Measurements from ENCODE around the gene CDX2.
"Not testable (repeated sequence)": the region's sequence is repeated elsewhere in the genome, so short reads cannot be mapped to it uniquely, and the experiment has no call there.

CDX2 gene, protein sequence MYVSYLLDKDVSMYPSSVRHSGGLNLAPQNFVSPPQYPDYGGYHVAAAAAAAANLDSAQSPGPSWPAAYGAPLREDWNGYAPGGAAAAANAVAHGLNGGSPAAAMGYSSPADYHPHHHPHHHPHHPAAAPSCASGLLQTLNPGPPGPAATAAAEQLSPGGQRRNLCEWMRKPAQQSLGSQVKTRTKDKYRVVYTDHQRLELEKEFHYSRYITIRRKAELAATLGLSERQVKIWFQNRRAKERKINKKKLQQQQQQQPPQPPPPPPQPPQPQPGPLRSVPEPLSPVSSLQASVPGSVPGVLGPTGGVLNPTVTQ

DNA sequence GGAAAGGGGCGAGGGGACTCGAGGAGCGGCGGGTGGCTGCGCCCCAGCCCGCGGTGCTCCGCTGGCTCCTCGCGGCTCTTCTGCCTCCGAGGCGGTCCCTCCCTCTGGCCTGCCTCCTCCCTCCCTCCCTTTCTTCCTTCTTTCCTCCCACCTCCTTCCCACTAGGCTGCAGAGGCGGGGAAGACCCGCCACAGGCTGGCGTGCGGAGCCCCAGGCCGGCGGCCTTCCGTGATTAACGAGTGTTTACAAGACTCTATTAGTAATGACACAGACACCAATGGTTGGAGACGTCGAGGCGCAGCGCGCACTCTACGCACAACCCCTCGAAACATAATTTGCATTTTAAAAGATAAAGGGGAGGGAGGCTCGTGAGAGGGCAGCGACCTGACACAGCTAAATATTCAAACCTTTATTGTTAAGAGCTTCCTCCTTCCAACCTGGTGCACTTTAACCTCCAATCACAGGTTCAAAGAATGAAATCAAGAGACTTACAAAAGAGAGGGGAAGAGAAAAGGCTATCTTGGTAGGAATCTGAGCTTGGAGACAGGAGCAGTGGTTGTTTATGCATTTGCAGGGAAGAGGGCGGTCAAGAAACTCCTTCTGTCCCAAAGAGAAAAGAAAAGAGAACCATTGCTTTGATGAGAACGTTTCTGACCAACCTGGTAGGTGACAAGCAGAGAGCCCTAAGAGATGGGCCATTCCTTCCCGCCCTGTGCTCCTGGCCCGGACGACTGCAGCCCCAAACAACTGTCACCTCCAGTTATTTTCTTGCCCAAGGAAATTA lies at the start of gene CDX2:
Gene CDX2 (minus strand): TSS at position 234 of the 784 bp plus-strand sequence. CDS start 309 bp downstream, outside the sequence.
- peak; percentile 29 to 61 (median 50) for DNase-seq

DNA sequence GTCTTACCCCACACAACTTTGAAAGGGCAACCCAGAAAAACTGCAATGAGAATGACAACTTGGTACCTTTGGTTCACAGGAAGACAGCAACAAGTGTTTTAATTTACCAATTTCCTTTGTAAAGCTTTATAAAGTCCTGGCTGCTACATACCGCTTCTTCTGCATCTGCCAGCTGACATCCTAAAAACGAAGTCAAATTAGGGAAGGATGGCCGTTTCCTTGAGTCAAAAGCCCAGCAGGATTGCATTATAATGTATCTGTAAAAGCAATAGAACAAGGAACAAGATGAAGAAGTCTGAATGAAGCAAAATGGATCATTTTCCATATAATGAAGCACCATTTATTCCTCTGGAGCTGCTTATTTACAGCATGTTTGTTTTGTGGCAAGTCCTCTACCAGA lies 45.2 kb upstream of the CDX2 start:
- DNase-seq, result no peak

DNA sequence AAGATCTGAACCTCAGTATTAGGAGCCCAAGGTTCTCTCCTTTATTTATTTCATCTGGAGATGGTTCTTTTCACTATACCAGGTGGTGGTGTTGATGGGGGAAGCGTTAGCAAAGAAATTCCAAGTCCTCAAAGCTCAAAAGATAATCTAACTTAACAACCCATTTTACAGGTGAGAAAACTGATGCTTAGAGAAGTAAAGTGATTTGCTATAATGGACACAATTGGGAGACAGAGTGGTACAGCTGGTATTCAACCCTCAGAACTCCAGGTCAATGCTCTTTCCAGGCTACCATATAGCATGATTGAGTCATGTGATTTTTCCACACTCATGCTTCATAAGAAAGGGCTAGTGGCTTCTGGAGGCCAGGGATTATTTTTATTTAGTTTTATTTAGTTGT lies 44.4 kb upstream of the CDX2 start:
- DNase-seq, result no peak

DNA sequence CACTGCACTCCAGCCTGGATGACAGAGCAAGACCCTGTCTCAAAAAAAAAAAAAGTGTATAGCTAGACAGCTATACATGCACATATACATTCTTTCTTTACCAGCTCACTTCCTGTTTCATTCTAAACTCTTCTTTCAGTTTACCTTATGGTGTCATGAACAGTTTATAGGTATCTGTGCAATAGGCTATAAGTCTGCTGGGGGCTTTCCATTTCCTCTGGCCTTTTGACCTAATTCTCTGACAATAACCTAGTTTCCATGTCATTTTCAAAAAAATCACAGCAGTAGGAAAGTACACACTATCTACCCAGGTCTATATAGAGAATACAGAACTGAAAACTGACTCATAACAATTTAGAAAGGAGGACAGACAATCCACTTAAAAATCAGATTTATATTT lies 43.8 kb upstream of the CDX2 start:
- DNase-seq, result peak; percentile 42 to 58 (median 42)

DNA sequence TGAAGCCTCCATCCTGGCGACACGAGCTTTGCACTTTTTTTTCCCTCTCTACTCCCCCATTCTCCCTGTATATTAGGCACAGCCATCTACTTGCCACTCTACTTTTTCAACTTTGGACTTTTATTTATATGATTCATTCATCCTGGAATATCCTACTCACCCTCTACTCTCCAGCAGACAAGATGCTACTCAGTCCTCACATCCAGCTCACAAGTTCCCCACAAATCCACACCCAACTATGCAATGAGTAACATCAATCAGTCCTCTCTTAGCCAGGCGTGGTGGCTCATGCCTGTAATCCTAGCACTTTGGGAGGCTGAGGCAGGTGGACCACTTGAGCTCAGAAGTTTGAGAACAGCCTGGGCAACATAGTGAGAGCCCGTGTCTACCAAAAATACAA lies 43.3 kb upstream of the CDX2 start:
- DNase-seq, result no peak

DNA sequence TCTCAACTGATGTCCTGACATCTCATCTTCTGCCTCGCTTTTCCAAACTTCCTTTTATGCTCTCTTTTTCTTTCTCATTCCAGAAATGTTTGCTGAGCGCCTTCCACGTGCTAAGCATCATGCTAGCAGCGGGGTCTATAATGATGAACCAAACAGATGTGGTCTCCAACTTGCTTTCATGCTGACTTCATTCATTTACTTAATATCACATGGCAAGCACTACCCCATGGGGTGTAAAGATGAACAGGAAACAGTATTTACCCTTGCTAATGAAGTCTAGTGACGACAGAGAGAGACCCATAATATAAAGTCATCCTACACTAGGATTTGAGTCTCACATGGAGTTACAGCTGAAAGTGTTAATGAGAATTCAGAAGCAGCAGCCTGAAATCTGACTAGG lies 40.9 kb upstream of the CDX2 start:
- DNase-seq, result no peak

DNA sequence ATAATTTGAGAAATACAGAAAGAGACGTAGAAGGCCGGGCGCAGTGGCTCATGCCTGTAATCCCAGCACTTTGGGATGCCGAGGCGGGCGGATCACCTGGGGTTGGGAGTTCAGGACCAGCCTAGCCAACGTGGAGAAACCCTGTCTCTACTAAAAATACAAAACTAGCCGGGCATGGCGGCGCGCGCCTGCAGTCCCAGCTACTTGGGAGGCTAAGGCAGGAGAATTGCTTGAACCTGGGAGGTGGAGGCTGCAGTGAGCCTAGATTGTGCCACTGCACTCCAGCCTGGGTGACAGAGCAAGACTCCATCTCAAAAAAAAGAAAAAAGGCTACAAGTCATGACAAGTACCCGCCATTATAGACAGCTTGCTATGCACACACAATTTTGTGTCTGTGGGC lies 35.9 kb upstream of the CDX2 start:
- not testable (repeated sequence) for DNase-seq

DNA sequence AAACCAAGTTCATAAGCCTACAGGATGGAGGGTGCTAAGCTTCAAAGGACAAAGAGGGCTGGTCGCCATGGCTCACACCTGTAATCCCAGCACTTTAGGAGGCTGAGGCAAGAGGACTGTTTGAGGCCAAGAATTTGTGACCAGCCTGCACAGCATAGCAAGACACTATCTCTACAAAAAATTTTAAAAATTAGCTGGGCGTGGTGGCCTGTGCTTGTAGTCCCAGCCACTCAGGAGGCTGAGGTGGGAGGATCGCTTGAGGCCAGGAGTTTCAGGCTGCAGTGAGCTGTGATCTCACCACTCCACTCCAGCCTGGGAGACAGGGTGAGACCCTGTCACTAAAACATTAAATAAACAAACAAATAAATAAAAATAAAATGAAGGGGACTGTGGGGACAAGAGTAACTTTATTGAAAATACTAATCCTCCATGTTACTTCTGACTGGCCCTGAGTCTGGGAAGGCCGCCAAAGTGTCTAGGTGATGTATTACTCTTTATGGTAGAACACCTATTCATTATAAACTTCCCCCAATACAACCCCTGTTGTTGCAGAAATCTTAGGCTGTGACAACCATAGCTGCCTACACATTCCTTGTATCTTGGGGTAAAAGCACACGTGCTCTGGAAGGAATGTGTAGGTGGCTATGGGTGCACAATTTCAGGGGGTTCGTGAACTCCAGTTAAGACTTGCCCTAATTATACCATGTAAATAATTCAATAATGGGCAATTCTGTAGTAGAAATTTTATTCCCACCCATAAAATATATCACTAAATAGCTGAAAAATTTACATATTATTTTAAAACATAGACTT lies 34.0 kb upstream of the CDX2 start:
- DNase-seq, result no peak

DNA sequence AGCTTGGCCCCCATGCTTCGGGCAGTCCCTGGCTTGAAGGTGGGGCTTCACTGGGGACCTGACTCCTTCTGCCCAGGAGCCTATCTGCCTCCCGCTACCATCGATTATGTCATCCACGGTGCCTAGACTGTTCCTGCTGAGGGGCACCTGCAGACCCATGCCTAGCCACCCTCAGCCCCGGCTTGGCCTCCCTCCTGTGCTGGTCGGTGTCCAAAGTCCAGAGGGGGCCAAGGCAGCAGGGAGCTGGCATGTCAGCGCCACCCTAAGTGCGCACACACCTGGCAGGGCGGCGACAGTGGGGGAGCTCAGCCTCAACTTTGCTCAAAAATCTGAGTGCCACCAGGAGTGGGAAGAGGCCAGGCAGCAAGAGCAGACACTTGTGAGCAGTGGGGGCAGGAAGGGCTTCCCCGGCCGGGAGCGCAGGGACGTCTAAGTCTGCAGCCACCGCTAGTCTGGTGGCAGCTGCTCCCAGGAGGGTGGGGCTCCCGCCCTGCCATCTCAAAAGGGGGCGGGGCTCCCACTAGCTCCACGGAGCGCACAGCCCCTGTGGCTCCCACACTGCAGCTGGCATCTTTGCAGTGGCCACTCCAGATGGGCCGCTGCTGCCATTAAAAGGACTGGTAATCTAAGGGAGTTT lies 32.8 kb upstream of the CDX2 start:
- DNase-seq, result no peak

DNA sequence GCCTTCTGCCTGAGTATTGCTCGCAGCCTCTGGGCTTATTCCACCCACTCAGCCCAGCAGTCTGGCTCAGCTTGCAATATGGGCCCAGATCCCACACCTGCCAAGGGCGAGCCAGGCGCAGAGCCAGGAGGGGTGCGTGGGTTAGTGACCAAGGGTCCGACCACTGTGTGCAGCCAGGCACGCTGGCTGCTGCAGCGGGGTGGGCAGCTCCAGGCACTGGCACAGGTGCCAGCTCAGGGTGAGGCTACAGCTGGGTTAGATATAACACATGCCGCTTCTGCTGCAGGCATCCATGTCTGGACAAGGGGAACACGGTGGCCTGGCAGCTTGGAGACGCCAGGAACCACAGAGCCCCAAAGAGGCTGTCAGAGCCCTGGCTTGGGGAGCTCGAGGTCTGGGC lies 31.9 kb upstream of the CDX2 start:
- DNase-seq, result no peak

DNA sequence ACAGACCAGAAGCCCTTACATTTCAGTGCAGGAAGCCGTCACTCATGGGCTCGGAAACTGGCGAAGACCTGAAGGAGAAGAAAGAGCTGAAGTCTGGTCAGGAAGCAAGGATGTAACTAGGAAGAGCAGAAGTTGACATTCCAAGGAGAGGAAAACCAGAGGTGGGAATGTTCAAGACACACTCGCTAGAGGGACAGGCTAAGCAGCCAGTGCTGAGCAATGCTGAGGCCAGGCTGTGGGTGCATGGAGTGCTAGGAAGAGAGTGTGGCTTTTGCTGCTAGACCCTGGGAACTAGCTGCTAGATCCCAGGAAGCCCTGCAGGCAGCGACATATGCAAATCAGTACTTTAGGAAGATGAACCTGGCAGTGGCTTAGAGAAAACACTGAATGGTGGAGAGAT lies 31.5 kb upstream of the CDX2 start:
- DNase-seq, result no peak

DNA sequence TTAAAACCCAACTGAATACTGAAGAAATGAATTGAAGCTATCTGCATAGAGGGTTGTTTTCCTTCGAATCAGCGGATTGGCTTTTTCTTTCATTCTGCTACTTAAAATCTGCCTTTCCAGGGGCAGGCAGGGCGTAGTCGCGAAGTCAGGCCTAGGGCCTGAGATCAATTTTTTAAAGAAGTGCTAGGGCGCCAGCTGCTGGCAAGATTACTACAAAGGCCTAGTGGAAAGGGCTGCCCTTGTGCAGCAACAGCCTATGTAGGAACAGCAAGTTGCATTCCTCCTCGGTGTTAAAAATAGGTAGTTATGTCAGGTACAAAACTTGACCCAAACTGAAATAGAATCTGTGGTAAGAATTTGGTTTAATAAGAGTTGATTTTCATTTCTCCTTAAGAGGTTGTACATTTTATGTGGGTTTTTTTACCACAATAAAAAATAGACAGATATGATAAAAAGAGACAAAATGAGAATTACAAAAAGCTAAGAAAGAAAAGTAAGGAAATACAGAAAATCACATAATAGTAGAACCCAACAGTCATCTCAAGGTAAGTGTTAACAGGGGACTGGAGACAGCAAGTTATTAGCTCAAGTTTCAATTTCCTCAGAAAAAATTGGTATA lies 28.9 kb upstream of the CDX2 start:
- peak; percentile 41 to 61 (median 51) for DNase-seq

DNA sequence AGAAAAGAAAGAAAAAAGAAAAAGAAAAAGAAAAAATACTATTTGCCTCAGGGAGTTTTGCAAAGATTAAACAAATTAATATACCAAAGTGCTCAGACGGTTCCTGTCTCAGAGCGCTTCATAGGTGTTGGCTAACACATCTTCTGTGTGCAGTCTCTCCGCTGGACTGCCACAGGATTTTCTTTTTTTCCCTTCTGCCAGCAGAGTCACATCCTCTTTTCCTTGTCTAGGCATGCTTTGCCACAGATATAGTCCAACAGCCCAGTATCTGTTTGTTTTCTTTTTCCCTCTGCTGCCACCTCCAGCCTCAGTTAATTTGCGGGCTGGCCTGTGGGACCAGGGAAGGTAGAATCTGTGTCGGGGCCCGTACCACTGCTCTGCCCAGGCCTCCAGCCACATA lies 22.8 kb upstream of the CDX2 start:
- DNase-seq, result no peak

DNA sequence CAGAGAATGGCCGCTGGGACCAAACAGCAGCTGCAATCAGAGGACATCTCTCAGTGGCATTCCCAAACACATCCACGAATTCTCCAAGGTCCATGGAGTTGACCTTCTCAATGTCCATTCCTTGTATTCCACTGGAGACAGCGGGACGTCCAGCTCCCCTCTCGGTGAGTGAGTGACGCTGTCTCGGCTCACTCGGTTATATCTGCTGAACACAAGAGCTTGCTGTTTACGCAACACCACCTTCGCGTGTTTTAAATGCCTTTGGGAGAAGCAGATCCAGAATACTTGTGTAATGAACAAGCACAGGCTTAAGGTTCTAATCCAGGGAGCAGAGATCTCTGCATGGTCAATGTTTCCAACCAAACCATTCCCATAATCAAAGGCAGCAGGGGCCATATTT lies 19.4 kb upstream of the CDX2 start, which contains the start of gene URAD:
Gene URAD (minus strand): TSS at position 174 of the 400 bp plus-strand sequence. CDS start 56 bp downstream, at position 118.
- DNase-seq, result no peak

DNA sequence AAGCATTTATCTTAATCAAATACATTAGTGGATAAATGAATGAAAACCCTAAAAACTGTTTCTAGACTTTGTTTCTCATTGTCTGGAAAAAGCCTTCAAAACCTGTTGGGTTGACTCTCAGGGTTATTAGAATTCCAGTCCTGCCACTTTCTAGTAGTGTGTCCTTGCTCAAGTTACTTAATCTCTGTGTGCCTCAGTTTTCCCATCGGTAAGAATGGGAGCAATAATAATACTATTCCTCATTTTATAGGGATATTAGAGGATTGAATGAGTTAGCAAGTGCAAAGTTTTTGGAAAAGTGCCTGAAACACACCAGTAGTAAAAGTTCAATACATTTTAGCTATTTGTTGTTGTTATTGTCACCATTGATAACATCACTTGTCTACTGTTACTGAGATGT lies 16.5 kb upstream of the CDX2 start:
- no peak for DNase-seq

DNA sequence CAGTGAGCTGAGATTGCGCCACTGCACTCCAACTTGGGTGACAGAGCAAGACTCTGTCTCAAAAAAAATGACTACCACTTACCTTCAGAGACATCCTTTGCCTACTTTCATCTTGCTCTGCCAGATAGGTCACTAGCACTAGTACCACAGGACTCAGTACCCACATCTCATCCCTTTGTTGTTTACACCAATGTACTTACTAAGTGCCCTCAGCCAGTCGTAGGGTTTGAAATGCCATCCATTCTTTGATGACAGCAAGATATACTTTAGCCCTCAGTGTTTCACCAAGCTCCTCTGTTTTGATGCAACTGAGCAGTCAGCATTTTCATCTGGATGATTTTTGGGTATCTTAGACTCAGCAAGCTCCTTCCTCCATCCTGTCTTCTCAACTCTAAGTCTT lies 13.2 kb upstream of the CDX2 start:
- no peak for DNase-seq

DNA sequence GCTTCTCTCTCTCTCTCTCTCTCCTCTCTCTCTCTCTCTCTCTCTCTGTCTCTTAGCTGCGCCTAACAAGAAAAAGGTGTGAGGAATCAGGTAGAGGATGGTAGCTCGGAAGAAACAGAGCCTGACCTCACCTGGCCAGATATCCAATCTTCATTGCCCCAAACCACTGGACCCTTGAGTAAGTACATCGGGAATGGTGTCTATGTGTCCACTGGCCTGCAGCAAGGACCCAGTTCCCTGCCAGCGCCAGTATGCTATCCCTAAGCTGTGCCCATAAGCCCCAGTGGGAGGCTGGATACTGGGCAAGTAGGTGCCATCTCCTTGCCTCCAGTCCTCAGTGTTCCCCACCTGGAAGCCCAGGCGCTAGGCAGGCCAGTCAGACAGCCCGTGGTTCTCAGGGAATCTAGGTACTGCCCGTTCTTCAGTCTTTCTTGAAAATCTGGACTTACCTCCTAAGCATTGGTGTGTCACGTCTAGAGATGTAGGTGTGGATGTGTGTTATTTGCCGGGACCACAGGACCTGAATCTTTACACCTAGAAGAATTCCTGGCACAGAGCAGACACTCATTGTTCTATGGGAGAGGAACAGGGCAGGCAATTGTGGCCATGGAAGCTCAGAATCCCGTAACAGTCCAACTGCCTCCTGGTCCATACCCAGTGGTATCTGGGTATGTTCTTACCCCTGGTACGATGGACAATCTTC lies 12.0 kb upstream of the CDX2 start:
- no peak for DNase-seq

DNA sequence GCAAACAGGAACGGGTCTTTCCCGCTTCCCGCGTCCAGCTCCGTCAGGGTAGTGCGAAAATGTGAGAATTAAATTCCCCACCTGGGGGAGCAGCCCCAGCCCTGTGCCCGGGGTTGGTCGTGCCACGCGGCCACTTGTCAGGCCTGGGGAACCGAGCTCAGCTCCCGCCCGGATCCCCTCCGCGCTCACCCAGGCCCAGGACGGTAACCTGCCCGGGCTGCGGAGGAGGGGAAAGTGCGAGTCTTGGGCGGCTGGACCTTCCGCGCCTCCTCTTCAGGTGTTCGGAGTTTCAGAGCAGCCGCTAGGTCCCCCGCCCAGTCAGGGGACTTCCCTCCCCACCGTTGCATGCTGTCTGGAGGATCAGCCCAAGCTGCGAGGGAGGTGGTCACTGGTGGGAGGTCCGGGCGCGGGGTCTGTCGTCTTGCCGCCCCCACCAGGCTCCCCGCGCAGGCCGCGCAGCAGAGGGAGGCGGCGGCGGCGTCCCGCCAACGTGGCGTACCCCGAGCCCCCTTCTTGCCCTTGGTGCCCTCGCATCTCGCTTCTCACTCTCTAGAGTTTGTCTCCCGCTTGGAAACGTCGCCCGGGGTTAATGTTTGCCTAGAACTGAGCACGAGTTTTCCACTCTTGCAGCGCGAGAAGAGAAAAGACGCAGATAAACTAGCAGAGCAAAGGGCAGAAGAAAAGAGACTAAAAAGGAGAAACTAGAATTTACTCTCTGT lies 11.3 kb upstream of the CDX2 start:
- DNase-seq, result no peak

DNA sequence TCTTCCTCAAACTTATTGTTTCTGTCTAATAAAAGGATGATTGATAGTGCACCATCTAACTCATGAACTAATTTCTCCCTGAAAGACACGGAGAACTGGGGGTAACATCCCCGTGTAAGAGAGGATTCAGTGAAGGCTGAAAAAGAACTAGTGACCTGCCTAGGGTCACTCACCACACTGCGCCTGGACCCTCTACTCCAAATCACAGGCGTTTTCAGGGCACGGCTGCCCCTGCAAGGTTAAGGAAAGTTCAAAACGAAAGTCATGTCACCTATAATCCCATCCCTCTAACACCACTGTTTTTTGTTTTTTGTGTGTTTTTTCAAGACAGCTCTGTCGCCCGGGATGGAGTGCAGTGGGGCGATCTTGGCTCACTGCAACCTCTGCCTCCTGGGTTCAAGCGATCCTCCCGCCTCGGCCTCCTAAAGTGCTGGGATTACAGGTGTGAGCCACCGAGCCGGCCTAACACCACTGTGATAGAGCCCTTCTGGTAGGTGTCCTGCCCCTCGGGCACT lies 10.7 kb upstream of the CDX2 start:
- DNase-seq, result no peak

DNA sequence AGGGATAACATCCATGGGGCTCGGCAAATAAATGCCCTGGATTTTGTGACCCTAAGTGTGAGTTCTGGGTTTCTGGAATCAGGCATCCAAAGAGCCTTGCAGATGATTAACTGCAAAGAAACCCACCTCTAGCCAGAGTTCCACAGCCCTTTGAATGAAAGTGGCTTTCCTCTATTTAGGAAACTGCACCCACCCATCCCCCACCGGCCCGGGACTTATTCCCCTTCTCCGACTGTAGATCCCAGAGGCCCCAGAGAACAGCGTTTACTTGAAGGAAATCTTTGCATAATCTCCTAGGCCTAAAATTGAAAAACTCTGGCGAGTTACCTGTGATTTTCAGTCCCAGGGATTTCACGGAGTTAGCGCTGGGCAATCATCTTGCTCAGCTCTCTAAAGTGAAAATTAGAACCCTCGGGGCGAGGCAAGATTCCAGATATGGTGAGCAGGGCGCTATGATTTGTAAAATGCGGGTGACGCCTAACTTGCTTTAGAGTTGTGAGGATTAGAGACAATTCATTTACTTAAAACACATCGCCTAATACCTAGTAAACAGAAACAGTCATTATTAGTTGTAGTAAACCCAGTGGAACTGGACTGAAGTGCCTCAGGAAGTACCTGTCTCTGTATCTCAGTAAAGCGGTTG lies 10.0 kb upstream of the CDX2 start:
- DNase-seq, result no peak

Data from suppressor macrophage treated with lipopolysaccharide for 1 hour (primary cell).